GM21786 (cell line): Measurements from ENCODE around the gene PLCG1.
A peak's percentile ranks its signal among the peaks of the same experiment; 100 is the strongest.
"Not testable (repeated sequence)": the region's sequence is repeated elsewhere in the genome, so short reads cannot be mapped to it uniquely, and the experiment has no call there.

Experiments used
- ATAC-seq: cut with Tn5 transposase; IDR thresholded peaks from one replicate; pipeline ENCODE4 v1.9.1; 2021; ENCODE audit not compliant: unreplicated experiment

The PLCG1 gene

GRCh38 chr20:41124451-41125094 is 12.8 kb upstream of the PLCG1 start:
- no peak for ATAC-seq

- ATAC-seq = no peak
These were observed 11.5 kb upstream of the PLCG1 start for GRCh38 chr20:41125530-41126457.

- no peak for ATAC-seq
These were observed 10.6 kb upstream of the PLCG1 start for GRCh38 chr20:41126719-41127118.

- ATAC-seq = not testable (repeated sequence)
These were observed 9.0 kb upstream of the PLCG1 start for GRCh38 chr20:41128317-41128716.

- ATAC-seq = peak; percentile 34
These were observed 5.6 kb upstream of the PLCG1 start for GRCh38 chr20:41131594-41132387.

GRCh38 chr20:41132388-41132775 is 5.0 kb upstream of the PLCG1 start:
- ATAC-seq = not testable (repeated sequence)

GRCh38 chr20:41133709-41134361 is 3.5 kb upstream of the PLCG1 start:
- ATAC-seq = peak; percentile 48

GRCh38 chr20:41134362-41135186 is 2.8 kb upstream of the PLCG1 start:
- ATAC-seq = no peak

- no peak for ATAC-seq
These were observed 2.0 kb upstream of the PLCG1 start for GRCh38 chr20:41135187-41135887.

GRCh38 chr20:41135888-41136679 is 1.3 kb upstream of the PLCG1 start:
- ATAC-seq = no peak

- peak; percentile 5 for ATAC-seq
These were observed 501 bp downstream of the PLCG1 start for GRCh38 chr20:41137614-41138474.

GRCh38 chr20:41138475-41139226 is 1.3 kb downstream of the PLCG1 start:
- no peak for ATAC-seq

GRCh38 chr20:41139227-41140093 is 2.1 kb downstream of the PLCG1 start:
- ATAC-seq = no peak

GRCh38 chr20:41140226-41141133 is 3.1 kb downstream of the PLCG1 start:
- ATAC-seq = no peak
